Activated CD8-positive, alpha-beta memory T cell treated with anti-CD3 and anti-CD28 coated beads, Interleukin-2, amount 50 U/mL, for 4 hours (primary cell): ENCODE data around the gene MED23.

ENCODE experiments used
- DNase-seq: peaks from one replicate; pipeline ENCODE4 v3.0.0-alpha.2; 2020

The MED23 gene, protein sequence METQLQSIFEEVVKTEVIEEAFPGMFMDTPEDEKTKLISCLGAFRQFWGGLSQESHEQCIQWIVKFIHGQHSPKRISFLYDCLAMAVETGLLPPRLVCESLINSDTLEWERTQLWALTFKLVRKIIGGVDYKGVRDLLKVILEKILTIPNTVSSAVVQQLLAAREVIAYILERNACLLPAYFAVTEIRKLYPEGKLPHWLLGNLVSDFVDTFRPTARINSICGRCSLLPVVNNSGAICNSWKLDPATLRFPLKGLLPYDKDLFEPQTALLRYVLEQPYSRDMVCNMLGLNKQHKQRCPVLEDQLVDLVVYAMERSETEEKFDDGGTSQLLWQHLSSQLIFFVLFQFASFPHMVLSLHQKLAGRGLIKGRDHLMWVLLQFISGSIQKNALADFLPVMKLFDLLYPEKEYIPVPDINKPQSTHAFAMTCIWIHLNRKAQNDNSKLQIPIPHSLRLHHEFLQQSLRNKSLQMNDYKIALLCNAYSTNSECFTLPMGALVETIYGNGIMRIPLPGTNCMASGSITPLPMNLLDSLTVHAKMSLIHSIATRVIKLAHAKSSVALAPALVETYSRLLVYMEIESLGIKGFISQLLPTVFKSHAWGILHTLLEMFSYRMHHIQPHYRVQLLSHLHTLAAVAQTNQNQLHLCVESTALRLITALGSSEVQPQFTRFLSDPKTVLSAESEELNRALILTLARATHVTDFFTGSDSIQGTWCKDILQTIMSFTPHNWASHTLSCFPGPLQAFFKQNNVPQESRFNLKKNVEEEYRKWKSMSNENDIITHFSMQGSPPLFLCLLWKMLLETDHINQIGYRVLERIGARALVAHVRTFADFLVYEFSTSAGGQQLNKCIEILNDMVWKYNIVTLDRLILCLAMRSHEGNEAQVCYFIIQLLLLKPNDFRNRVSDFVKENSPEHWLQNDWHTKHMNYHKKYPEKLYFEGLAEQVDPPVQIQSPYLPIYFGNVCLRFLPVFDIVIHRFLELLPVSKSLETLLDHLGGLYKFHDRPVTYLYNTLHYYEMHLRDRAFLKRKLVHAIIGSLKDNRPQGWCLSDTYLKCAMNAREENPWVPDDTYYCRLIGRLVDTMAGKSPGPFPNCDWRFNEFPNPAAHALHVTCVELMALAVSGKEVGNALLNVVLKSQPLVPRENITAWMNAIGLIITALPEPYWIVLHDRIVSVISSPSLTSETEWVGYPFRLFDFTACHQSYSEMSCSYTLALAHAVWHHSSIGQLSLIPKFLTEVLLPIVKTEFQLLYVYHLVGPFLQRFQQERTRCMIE (N-terminal part only)

DNA sequence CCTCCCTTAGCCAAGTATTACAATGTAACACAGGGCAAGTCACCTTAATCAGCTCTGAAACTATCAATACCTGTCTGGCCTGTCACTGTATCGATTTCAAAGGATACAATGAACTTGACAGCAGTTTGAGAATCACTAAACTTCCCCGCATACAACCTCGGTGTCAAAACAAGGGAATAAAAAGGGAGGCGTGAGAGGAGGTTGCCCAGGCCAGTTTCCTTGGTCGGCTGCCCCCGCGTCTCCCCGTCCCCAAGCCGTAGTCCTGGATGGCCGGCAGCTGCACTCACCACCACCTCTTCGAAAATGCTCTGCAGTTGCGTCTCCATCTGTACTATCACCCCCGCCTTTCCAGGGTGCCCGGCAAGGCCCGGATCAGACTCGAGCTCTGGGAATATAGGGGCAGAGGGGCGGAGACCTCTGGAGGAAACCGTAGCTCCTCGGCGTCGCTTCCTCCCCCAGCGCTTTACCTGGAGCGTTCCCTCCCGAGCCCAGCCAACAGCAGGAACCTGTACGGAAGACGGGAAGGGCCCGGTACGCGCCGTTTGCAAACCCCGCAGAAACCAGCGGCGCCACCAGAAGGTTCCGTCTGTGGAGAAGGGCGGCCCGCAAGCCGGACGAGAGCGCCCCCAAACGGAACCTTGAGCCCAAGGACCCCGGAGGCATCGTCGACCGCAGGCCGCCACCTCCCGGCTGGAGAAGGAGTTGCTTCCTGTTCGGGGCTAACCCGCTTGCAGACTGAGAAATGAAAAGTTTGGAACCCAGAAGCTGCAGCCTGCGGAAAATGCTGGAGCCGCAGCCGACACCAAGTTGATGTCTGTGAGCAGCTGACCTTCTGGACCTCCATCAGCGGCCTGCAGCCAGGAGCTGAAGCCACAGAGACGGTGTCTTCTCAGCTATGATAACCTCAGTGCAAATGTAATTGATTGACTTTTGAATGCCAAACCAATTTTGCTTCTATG lies at the start of gene MED23:
MED23 (minus strand) TSS at position 519 of the 959 bp plus-strand sequence; CDS start at position 326, 193 bp downstream.
- peak; percentile 94 for DNase-seq

DNA sequence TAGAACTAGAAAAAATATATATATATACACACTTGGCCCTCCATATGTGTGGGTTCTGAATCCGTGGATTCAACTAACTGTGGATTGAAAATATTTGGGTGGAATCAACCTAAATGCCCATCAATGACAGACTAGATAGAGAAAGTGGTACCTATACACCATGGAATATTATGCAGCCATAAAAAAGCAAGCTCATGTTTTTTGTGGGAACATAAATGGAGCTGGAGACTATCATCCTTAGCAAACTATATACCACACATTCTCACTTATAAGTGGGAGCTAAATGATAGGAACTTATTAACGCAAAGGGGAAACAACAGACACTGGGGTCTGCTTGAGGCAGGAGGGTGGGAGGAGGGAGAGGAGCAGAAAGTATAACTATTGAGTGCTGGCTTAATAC lies 45.1 kb upstream of the MED23 start:
- DNase-seq = no peak

DNA sequence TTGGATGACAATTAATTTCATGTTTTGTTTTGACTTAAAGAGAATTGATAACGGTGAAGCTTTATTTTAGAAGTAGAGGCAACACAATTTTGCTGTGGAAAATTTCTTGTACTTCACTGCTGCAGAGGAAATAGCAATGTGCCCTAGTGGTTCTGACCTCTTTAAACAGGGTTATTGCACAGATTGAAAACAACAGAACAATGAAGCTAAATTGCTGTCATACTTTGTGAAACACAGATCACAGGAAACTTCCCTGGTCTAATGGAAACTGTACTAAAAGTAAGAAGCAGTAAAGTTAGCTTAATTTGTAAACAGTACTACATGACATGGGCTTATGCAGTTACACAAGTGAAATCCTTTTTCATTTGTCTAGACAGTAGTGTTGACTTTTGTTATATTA lies 41.8 kb upstream of the MED23 start:
- no peak for DNase-seq

DNA sequence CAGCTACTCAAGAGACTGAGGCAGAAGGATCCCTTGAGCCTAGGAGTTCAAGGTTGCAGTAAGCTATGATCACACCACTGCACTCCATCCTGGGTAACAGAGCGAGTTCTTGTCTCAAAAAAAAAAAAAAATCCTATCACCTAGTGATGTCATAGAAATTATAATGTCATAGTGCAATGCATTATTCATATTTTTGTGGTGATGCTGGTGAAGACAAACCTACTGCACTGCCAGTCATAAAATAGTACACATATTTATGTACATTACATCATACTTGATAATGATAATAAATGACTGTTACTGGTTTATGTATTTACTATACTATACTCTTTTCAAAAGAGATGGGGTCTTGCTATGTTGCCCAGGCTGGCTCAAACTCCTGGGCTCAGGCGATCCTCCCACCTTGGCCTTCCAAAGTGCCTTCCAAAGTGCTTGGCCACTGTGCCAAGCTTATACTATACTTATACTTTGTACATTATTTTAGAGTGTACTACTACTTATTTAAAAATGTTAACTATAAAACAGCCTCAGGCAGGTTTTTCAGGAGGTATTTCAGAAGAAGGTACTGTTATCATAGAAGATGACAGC lies 35.6 kb upstream of the MED23 start:
- no peak for DNase-seq

DNA sequence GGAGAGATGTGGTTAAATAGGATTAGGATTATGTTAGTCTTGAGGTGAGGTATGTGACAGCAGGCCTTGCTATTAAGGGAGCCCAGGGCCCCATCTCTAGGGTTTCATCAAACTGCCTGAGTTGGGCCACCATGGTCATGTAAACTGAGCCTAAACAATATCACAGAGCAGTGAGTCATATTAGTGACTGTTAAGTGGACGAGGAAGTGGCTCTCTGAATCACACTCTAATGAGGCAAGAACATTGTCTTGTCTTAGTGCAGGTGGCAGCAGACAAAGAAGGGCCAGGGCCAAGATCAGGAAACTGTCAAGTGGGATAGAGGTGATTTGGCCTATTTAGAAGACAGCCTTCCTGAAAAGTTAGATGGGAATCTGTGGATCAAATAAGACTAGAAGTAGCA lies 32.2 kb upstream of the MED23 start:
- DNase-seq = no peak

DNA sequence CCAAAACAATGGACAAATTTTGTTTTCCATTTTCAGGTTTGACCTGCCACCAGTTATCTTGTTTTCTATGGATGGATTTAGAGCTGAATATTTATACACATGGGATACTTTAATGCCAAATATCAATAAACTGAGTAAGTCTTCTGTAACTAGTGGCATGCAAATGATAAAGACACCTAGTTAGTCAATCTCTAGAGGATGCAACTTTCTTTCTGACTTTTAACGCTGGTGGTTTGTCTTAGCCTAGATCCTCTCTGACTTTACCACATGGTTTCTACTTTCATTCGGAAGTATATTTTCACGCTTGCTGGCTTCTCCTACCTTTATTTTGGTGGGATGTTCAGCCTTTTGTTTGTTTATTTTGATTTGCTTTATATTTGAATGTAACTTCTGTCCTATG lies 30.2 kb upstream of the MED23 start:
- DNase-seq = no peak

DNA sequence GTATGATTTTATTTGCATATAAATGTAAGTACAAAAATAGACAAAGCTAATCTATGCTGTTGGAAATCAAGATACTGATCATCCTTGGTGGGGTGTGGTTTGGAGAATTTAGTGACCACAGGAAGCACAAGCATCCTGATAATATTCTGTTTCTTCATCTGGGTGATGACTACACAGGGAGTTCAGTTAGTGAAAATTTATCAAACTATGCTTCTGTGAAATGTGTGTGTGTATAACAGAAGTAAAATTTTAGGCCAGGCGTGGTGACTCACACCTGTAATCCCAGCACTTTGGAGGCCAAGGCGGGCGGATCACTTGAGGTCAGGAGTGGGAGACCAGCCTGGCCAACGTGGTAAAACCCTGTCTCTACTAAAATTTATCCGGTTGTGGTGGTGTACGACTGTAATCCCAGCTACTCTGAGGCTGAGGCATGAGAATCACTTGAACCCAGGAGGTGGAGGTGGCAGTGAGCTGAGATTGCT lies 29.6 kb upstream of the MED23 start:
- no peak for DNase-seq

DNA sequence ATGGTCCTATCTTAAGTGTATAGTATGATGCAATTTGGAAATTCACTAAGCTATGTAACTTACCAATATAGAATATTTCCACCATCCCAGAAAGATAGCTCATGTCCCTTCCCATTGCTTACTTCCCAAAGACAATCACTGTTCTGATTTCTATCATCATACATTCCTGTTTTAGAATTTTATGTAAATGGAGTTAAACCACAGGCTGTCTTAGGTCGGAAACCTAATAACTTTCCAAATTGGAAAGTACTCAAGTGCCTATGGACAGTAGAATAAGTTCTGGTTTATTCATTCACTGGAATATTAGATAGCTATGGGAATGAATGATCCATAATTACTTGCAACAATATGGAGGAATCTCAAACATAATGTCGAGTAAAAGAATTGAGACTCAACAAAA lies 29.2 kb upstream of the MED23 start:
- DNase-seq = no peak

DNA sequence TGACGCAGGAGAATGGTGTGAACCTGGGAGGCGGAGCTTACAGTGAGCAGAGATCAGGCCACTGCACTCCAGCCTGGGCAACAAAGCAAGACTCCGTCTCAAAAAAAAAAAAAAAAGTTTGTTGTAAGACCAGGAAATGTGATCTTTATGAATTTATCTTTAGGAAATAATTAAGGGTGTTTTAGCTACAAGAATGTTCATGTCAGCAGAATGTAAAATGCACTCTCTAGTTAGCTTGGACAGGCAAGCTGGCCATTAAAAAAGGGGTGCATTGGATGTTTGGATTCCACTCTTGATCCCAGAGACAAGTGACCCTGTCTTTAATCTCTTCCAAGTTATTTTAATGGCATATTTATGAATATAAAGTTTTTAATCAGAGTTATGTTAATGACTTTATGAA lies 28.6 kb upstream of the MED23 start:
- DNase-seq = no peak

DNA sequence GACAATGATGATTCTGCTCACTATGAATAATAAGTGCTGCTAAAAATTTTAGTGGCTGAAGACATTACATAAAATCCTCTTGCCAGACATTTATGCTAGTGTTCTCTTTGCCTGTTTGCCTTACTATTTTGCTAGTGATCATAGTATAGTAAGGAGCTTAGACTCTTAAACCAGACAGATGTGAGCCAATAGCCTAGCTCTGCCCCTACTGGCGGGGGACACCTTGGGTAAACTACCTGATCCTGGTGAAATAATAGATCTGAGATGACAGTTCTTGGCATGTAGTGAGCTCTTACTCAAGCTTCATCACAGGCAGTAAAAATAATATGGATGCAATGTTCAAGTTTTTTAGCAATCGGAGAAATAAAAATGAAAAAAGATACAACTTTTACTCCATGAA lies 27.9 kb upstream of the MED23 start:
- DNase-seq = no peak

DNA sequence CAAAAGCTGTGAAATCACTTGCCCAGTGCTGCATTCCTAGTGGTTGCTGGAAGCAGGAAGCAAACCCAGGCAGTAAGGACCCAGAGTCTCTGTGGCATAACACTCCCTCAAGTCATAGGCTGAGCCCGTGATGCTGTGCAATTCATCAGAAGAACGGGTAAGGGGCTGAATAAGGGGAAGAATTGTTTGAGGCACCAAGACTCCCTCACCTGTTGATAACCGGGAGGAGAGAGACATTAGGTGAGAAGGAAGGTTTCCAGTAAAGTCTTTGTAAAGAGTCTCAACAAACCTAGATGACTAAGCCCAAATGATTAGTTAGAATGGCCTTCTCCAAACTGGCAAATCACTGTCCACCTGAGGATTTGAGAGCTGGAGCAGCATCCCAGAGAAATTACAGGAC lies 27.3 kb upstream of the MED23 start:
- no peak for DNase-seq

DNA sequence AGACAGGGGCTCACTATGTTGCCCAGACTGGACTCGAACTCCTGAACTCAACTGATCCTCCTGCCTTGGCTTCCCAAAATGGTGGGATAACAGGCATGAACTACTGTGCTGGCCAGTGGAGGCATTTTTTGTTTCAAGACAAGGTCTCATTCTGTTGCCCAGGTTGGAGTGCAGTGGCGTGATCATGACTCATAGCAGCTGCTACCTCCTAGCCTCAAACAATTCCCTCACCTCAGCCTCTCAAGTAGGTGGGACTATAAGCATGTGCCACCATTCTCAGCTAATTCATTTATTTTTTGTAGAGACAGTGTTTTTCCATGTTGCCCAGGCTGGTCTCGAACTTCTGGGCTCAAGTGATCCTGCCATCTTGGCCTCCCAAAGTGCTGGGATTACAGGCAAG lies 26.3 kb upstream of the MED23 start:
- DNase-seq = no peak

DNA sequence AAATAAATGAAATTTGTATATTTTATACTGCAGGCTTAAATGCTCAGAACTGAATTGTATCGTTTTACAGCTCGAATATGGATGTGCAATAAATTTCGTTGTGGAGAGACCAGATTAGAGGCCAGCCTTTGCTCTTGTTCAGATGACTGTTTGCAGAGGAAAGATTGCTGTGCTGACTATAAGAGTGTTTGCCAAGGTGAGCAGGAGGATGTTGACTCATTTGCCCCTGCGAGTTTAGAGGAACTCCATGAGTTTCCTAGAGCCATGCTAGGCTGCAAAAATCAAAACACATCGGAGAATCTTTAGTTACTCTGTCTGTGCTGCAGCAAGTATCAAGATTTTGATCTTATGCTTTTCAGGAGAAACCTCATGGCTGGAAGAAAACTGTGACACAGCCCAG lies 24.4 kb upstream of the MED23 start:
- no peak for DNase-seq

DNA sequence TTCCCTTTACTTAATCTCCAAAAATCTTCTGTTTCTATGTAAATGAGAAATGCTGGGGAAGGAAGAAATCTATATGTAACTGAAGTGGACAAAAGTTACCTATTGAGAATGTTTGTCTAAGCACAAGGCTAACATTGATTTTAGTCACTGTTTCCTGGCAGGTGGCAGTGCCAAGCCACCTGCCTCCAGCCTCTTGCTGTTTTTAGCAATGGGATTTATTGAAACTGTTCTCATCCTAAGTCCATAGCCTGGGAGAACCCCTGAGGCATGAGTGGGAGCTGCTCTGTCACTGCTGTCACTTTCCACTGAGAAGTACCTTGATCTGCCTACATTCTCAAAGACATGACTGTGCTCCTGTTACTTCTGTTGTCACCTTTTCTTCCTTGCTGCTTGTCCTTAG lies 23.7 kb upstream of the MED23 start:
- DNase-seq = no peak

DNA sequence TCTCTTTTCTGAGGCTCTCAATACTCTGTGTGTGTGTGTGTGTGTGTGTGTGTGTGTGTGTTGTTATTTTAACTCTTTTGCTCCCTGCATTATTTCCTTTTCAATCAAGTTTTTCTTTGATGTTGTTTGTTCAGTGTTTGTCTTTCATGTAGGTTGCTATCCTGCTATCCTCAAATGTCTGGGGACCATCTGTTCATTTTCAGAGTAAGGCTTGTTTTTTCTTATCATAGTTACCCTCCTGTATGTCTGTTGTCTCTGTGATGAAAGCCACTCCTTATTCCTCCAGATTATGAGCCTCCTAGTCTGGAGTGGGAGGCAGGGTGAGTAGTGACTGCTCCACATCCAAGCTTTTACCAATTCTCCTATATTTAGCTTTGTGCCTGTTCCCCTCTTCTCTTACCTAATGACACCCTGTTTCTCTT lies 18.2 kb upstream of the MED23 start:
- no peak for DNase-seq

DNA sequence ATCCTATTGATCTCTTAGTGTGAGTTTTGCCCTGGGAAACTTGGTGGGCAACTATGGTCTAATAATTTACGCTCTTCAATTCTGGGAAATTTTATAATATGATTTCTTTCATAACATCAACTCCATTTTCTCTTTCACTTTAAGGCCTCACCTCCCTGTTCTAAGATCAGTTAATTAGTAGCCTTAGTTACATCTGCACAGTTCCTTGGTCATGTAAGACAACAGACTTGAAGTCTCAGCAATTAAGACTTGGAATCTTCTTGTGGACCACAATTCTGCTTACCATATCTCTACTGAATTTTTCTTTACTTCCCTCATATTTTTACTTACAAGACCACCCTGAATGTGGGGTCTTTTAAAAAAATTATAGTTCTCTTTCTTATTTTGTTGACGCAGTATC lies 17.8 kb upstream of the MED23 start:
- no peak for DNase-seq

DNA sequence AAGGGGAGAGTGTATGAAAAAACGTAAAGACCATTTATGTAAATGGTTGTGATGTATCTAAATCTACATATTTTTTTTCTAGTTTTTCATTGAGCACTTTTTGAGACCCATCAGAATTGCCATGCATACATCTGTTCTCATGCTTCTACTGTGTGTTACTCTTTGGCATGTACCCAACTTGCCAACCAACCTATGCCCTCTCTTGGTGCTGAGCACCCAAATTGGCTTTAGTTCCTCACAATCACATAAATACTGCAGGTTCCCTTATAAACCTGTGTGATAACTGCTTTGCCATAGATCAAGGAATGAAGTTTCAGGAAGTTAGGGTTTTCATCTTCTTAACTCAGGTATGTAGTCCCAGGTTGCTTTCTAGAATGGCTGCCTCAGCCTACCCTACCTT lies 16.9 kb upstream of the MED23 start:
- no peak for DNase-seq

DNA sequence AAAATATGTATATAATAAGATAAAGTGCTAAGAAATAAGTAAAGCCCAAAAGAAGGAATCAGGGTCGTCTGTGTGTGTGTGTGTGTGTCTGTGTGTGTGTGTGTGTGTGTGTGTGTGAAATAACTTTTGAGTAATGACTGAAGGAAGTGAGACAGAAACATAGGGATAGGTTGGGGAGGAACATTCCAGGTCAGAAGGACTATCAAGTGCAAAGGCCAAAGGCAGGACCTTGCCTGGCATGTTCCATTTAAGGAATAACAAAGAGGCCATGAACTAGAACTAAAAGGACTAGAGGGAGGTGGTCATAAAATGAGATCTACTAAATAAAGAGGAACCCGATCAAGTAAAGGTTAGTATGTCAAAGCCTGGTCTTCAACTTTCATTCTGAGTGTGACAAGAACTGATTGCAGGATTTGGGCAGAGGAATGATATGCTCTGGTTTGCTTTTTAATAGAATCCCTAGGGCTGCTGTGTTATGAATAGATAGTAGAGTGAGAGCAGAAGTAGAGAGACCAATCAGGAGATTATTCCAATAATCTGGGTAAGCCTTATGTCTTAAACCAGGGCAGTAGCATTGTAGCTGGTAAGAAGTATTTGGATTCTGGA lies 15.9 kb upstream of the MED23 start:
- DNase-seq = no peak

DNA sequence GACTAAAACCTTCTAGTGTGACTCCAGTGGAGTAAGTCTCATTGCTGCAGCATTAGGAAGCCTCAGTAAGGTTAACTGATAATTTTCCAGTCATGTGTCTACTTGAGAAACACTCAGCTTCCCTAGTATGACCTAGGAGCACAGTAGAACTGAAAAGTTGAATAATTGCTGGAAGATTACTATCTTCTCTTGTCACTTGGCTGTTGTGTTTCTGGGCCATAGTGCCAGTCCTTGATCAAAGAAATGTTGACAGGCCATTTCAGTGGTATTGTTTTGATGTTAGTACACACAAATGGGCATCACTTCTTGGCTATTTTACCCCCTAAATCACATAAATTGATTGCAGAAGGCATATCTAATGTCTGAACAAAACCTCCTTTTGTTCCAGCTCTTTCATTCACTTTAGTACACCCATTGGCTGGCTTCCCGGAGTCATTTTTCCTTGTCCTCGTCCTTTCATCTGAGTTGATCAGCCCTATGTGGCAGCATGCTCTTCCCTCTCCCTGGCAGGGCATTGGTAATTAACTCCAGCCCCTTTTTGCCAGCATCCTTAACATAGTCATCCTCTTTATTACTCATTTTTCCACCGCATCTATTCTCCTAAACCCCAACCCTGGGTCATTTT lies 15.1 kb upstream of the MED23 start:
- no peak for DNase-seq

DNA sequence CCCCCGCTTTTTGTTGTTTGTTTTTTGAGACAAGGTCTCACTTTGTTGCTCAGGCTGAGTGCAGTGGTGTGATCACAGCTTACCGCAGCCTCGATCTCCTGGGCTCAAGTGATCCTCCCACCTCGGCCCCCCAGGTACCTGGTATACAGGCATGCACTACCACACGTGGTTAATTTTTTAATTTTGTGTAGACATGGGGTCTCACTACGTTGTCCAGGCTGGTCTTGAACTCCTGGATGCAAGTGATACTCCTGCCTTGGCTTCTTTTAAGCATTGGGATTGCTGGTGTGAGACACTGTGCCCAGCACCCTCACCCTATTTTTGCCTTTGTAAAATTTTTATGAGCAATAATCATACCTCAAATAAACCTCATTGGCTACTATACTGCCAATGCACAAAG lies 14.5 kb upstream of the MED23 start:
- DNase-seq = no peak

DNA sequence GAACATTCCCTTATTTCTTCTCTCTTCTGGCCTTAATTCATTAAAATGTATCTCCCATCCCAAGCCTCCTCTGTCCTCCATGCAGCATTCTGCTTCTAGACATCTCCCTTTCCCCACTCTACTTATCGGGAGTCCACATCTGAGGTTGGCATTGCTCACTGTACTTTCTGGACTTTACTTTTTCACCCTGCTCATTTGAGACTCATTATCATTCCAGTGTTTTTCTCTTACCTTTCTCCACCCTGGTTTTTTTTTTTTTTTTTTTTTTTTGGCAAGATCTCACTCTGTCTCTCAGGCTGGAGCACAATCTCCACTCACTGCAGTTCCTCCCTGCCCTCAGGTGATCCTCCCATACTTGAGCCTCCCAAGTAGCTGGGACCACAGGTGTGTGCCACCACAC lies 13.5 kb upstream of the MED23 start:
- no peak for DNase-seq
